Gastroesophageal sphincter (tissue), 4 donors: Measurements from ENCODE around the gene CD226. TPM values are rescaled to one million over a fixed set of nuclear protein-coding genes. Genes with fewer than 3 reads are reported as not detected.
"Not testable (repeated sequence)": the region's sequence is repeated elsewhere in the genome, so short reads cannot be mapped to it uniquely, and the experiment has no call there.

Experiments used
- ATAC-seq: fragments of 150-250 bp; one replicate; pipeline ENCODE4 v1.9.1; 2016; ENCODE audit warnings: mild to moderate bottlenecking, moderate library complexity
- H3K27ac ChIP-seq, 4 donors: fragments of 200-600 bp; sonication (generic) in 3 of 4; 1 replicate in 3 of 4; 2 replicates in 1 of 4; pipeline ENCODE4 v1.5.1; 2016 to 2019
- H3K27me3 ChIP-seq: fragments of 200-600 bp; sonication (generic); one replicate; pipeline ENCODE4 v1.5.1; 2019
- H3K36me3 ChIP-seq, 2 donors: fragments of 200-600 bp; sonication (generic); one replicate each; pipeline ENCODE4 v1.5.1; 2019; ENCODE audit warnings: control low read depth in 1 of 2
- H3K4me1 ChIP-seq, 3 donors: fragments of 200-600 bp; sonication (generic); 1 replicate in 2 of 3; 2 replicates in 1 of 3; pipeline ENCODE4 v1.5.1; 2016 to 2019; ENCODE audit warnings: control low read depth in 2 of 3
- H3K4me3 ChIP-seq, 2 donors: fragments of 200-600 bp; sonication (generic); one replicate each; pipeline ENCODE4 v1.5.1; 2019; ENCODE audit warnings: mild to moderate bottlenecking in 1 of 2, moderate library complexity in 1 of 2
- H3K9me3 ChIP-seq, 3 donors: fragments of 200-600 bp; sonication (generic); one replicate each; pipeline ENCODE4 v1.5.1; 2017 to 2019; ENCODE audit warnings: control low read depth in 2 of 3
- EP300 ChIP-seq: sonication (generic); formaldehyde crosslinking; IDR thresholded peaks from one replicate; pipeline ENCODE4 v1.6.1; 2017; ENCODE audit warnings: antibody characterized with exemption, mild to moderate bottlenecking
- POLR2A ChIP-seq, 2 donors: fragments of 450-650 bp; IDR thresholded peaks; one replicate each; pipeline ENCODE4 v1.6.1; 2017; ENCODE audit warnings: antibody characterized with exemption in 2 of 2, mild to moderate bottlenecking in 2 of 2, moderate library complexity in 1 of 2
- POLR2AphosphoS5 ChIP-seq: sonication (generic); formaldehyde crosslinking; IDR thresholded peaks from one replicate; pipeline ENCODE4 v1.6.1; 2017; ENCODE audit warnings: antibody characterized with exemption
- WGBS, 2 donors: methylation state at CpG; one replicate each; pipeline ENCODE4 v1.1.5; 2018; ENCODE audit warnings: low coverage in 1 of 2; 5-methylcytosine and 5-hydroxymethylcytosine counted together
- total RNA-seq, 4 donors: library from RNA; depleted of rRNA; stranded (reverse); fragments of >200 nt; gene quantifications; one replicate each; pipeline ENCODE4 v1.1.0, GENCODE V29; 2016
- TF ChIP-seq, protein P1 (sequence below), 4 experiments: fragments of 200-600 bp in 2 of 4; fragments of 450-650 bp in 2 of 4; sonication (generic) in 1 of 4; IDR thresholded peaks; one replicate each; pipeline ENCODE4 v1.5.1; 2017 to 2019; ENCODE audit warnings: antibody characterized with exemption in 4 of 4, mild to moderate bottlenecking in 2 of 4, moderate library complexity in 2 of 4

Gene CD226
- total RNA-seq, 4 donors from 2014 or later: 0.66 to 2.8 (median 0.87) TPM

DNA sequence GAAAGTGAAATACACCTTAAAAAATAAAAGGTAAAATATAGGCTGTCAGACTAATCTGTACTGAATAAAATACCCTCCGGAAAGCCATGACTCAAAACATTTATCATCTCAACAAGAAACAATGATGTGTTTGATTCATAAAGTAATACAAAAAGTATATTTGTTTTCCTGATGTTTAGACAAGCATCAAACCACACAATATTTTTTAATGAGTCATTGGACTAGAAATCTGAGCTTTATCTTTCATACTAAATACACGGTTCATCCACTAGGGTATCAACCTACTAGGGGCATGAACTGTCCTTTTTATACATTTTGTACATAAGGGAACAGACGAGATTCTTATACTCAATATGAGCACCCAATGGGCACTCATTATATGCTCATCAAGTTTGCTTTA lies 31.3 kb downstream of the CD226 start:
- Histone ChIP-seq H3K27me3 (no peaks in the 10 kb centered on the region), H3K9me3 (no peaks in the 10 kb centered on the region), H3K4me1 (no peaks in the 10 kb centered on the region), H3K4me3 (no peak overlapping the region), H3K36me3 (no peaks in the 10 kb centered on the region), H3K27ac (no peak overlapping the region)
- WGBS, 2 donors: 69 to 83% methylated on average over 3 of the region's 3 CpGs
- ATAC-seq: no peak
- TF ChIP-seq POLR2AphosphoS5 (no peak), POLR2A (IDR thresholded peaks at IDR 0.05) (no peak), EP300 (no peak)

DNA sequence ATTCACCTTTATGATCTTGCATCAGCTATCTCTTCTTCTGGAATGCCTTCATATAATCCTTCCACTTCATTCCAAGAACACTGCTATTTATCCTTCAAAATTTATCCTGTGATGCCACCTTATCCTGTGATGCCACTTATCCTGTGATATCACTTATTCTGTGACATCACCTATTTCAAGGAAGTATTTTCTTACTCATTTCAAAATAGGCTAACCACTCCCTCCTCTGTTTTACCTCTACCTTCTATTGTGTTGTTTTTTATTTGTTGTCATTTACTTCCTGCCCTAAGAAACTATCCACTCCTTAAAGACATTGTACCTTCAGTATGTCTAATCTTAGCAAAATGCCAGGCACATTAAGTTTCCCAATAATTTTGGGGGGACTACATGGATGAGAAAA lies 38.8 kb downstream of the CD226 start:
- Histone ChIP-seq H3K27me3 (no peaks in the 10 kb centered on the region), H3K27ac (no peak overlapping the region), H3K36me3 (no peaks in the 10 kb centered on the region), H3K4me3 (no peak overlapping the region), H3K4me1 (no peaks in the 10 kb centered on the region), H3K9me3 (no peaks in the 10 kb centered on the region)
- ATAC-seq: no peak
- TF ChIP-seq POLR2A (IDR thresholded peaks at IDR 0.05) (no peak), POLR2AphosphoS5 (no peak), EP300 (no peak)
- TF ChIP-seq, protein P1, sequence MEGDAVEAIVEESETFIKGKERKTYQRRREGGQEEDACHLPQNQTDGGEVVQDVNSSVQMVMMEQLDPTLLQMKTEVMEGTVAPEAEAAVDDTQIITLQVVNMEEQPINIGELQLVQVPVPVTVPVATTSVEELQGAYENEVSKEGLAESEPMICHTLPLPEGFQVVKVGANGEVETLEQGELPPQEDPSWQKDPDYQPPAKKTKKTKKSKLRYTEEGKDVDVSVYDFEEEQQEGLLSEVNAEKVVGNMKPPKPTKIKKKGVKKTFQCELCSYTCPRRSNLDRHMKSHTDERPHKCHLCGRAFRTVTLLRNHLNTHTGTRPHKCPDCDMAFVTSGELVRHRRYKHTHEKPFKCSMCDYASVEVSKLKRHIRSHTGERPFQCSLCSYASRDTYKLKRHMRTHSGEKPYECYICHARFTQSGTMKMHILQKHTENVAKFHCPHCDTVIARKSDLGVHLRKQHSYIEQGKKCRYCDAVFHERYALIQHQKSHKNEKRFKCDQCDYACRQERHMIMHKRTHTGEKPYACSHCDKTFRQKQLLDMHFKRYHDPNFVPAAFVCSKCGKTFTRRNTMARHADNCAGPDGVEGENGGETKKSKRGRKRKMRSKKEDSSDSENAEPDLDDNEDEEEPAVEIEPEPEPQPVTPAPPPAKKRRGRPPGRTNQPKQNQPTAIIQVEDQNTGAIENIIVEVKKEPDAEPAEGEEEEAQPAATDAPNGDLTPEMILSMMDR (IDR thresholded peaks at IDR 0.05): no peak

DNA sequence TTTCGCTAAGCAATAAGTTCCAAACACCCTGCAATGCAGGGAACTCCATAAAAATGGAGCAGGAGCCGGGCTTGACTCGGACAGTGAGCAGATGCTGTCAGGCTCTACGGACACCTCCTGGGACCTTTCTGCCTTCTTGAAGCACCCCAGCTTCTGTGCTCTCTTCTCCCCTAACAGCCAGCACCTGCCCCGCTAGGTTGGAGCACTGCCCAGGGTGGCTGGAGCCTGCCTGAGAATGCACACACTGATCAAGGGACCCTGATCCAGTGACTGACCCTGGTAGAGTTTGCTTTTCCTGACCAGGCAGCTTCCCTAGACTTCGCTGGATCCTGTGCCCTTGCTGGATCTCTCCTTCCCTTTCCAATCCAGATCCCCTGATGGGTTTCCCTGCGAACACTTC lies 40.9 kb downstream of the CD226 start:
- Histone ChIP-seq H3K27me3 (no peaks in the 10 kb centered on the region), H3K36me3 (no peaks in the 10 kb centered on the region), H3K9me3 (no peaks in the 10 kb centered on the region), H3K4me1 (no peaks in the 10 kb centered on the region), H3K27ac (no peak overlapping the region), H3K4me3 (no peak overlapping the region)
- no peak for TF ChIP-seq POLR2AphosphoS5
- TF ChIP-seq EP300: no peak
- TF ChIP-seq, protein P1 (IDR thresholded peaks at IDR 0.05): no peak
- no peak for TF ChIP-seq POLR2A (IDR thresholded peaks at IDR 0.05)
- ATAC-seq: no peak
- 86 to 92% methylated on average over 6 to 7 of the region's 7 CpGs for WGBS, 2 donors

DNA sequence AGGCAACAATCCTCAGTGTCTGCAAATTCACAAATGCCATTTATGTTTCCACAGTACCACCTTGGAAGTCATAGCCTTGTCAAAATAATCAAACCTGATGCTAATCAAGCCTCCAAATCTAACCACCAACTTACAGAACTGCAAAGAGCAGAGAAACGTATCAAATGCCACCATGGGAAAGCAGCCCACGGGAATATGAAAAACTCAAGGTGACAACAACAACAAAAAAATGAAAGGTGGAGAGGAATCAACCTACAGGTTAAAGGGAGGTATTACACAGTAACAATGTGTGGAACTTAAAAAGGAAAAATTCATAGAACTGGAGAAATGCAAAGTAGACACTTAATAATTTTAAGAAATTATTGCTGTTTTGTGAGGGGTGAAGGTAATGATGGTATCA lies 46.7 kb downstream of the CD226 start:
- H3K9me3 ChIP-seq: no peaks in the 10 kb centered on the region
- TF ChIP-seq EP300 (no peak), POLR2A (IDR thresholded peaks at IDR 0.05) (no peak)
- 92 to 95% methylated on average over 2 of the region's 2 CpGs for WGBS, 2 donors
- H3K27me3 ChIP-seq: no peaks in the 10 kb centered on the region
- H3K4me1 ChIP-seq: no peaks in the 10 kb centered on the region
- no peak overlapping the region for H3K27ac ChIP-seq
- no peak for ATAC-seq
- no peak overlapping the region for H3K4me3 ChIP-seq
- no peaks in the 10 kb centered on the region for H3K36me3 ChIP-seq

DNA sequence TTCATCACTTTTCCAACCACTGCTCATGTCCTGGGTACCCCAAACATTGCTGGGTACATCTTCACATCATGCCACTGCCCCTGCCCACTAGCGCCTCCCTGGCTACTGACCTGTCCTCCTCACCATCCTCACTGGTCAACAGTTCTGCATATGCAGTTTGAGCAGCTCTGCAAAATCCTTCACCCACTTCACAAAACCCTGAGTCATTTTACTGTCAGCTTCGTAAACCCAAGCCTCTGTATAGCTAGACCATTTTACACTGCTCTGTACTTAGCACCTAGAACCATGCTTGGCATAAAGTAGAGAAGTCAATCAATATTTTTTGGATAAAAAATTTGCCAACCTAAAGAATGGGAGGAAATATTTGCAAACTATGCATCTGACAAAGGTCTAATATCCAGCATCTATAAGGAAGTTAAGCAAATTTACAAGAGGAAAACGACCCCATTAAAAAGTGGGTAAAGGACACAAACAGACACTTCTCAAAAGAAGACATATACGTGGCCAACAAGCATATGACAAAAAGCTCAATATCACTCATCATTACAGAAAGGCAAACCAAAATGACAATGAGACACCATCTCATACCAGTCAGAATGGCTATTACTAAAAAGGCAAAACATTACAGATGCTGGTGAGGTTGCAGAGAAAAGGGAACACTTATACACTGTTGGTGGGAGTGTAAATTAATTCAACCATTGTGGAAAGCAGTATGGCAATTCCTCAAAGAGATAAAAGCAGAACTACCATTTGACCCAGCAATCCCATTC lies 48.3 kb downstream of the CD226 start:
- H3K36me3 ChIP-seq, H3K4me1 ChIP-seq, H3K4me3 ChIP-seq, H3K27ac ChIP-seq, ATAC-seq, H3K9me3 ChIP-seq, H3K27me3 ChIP-seq: not testable (repeated sequence)
- WGBS, 2 donors: 86 to 91% methylated on average over 3 to 4 of the region's 4 CpGs

DNA sequence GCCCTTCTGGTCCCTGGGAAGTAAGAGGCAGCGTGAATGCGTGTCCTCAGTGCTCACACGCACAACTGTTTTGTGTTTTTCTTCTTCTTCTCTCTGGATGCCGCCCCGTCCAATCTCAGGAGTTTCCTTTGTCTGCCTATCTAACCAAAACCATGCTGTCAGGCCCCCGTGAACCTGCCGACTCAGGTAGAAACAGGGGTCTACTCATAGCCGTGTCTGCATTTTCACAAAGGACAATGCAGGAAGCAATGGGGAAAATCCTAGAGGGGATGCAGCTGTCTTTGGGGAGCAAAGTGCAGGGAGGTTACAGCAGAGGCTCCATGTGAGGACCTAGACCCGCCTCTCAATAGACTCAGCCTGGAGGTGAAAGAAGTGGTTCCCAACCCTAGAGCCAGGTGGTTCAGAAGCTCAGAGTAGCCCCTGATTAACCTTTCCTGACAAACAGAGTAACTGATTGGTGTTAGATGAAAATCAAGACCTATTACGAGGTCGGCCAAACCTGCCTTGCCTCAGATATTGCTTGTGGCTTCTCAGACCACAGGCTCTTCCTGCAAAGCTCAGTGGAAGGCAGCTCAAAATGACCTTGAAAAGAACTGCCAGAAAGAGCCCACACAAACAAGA lies 49.3 kb downstream of the CD226 start:
- Histone ChIP-seq H3K4me1 (no peaks in the 10 kb centered on the region), H3K27me3 (no peaks in the 10 kb centered on the region), H3K36me3 (no peaks in the 10 kb centered on the region), H3K4me3 (no peak overlapping the region), H3K27ac (no peak overlapping the region), H3K9me3 (no peaks in the 10 kb centered on the region)
- TF ChIP-seq POLR2AphosphoS5: no peak
- TF ChIP-seq, protein P1 (IDR thresholded peaks at IDR 0.05): no peak
- no peak for TF ChIP-seq POLR2A (IDR thresholded peaks at IDR 0.05)
- TF ChIP-seq EP300: no peak
- ATAC-seq: no peak
- WGBS, 2 donors: 63 to 68% methylated on average over 3 to 10 of the region's 11 CpGs
